Uterus (tissue), 2 donors: ENCODE measurements around the gene GARNL3.

Experiments
- CTCF ChIP-seq, 4 experiments: fragments of 200-600 bp in 2 of 4; fragments of 450-650 bp in 2 of 4; sonication (generic) in 2 of 4; IDR thresholded peaks; one replicate each; pipeline ENCODE4 v1.5.1; 2016 to 2019; ENCODE audit warnings: antibody characterized with exemption in 4 of 4, mild to moderate bottlenecking in 2 of 4, moderate library complexity in 1 of 4
- POLR2A ChIP-seq, 2 donors: fragments of 450-650 bp; IDR thresholded peaks; one replicate each; pipeline ENCODE4 v1.6.1; 2016; ENCODE audit warnings: antibody characterized with exemption in 2 of 2, mild to moderate bottlenecking in 1 of 2, moderate library complexity in 1 of 2

- no peak for TF ChIP-seq CTCF (IDR thresholded peaks at IDR 0.05)
- TF ChIP-seq POLR2A (IDR thresholded peaks at IDR 0.05), result no peak
These were observed 153.5 kb downstream of the GARNL3 start for GRCh38 chr9:127418037-127418471.
